RWPE1 (cell line): ENCODE measurements around the gene CHST2.

Source experiments
- CTCF ChIA-PET: fragments of 350-600 bp; sonication (Branson Sonifier 250); formaldehyde crosslinking; extraction: SDS; loops from one replicate; lab custom pipeline; 2021; lab: Yijun Ruan, JAX
- POLR2A ChIA-PET: fragments of 400-600 bp; formaldehyde crosslinking; extraction: SDS; loops from one replicate; lab custom pipeline; 2020; ENCODE audit warnings: antibody characterized with exemption; ENCODE audit not compliant: low non-redundant PET; lab: Yijun Ruan, JAX
- DNase-seq: peaks from one replicate; pipeline ENCODE4 v3.0.0; 2012; ENCODE audit warnings: low spot score
- H3K27ac ChIP-seq: fragments of 450-650 bp; 2 replicates; pipeline ENCODE4 v1.5.1; 2017
- TF ChIP-seq, protein P1 (sequence below): fragments of 450-650 bp; conservative IDR thresholded peaks from 2 replicates; pipeline ENCODE4 v1.5.1; 2017; ENCODE audit warnings: low read depth, mild to moderate bottlenecking

Gene CHST2

DNA sequence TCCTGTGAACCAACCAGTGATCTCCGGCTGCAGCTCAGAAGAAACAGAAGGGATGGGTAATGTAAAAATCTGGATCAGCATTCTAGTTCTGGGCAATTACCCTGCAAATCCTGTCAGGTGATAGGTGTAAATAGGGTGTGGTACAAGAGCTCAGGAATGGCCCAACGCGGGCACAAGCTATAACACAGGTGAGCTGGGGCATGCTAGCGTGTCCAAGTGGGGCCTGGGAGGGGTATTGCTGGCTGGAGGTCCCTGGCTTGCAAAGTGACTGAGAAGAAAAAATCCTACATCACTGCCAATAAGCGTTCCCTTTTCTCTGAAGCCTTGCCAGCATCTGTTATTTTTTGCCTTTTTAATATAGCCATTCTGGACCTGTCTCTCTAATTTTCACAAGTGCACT lies 9.7 kb upstream of the CHST2 start:
- no peak overlapping the region for H3K27ac ChIP-seq
- TF ChIP-seq, protein P1, sequence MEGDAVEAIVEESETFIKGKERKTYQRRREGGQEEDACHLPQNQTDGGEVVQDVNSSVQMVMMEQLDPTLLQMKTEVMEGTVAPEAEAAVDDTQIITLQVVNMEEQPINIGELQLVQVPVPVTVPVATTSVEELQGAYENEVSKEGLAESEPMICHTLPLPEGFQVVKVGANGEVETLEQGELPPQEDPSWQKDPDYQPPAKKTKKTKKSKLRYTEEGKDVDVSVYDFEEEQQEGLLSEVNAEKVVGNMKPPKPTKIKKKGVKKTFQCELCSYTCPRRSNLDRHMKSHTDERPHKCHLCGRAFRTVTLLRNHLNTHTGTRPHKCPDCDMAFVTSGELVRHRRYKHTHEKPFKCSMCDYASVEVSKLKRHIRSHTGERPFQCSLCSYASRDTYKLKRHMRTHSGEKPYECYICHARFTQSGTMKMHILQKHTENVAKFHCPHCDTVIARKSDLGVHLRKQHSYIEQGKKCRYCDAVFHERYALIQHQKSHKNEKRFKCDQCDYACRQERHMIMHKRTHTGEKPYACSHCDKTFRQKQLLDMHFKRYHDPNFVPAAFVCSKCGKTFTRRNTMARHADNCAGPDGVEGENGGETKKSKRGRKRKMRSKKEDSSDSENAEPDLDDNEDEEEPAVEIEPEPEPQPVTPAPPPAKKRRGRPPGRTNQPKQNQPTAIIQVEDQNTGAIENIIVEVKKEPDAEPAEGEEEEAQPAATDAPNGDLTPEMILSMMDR: no peak
- CTCF ChIA-PET: no interaction called here
- POLR2A ChIA-PET: no interaction called here
- DNase-seq: no peak

DNA sequence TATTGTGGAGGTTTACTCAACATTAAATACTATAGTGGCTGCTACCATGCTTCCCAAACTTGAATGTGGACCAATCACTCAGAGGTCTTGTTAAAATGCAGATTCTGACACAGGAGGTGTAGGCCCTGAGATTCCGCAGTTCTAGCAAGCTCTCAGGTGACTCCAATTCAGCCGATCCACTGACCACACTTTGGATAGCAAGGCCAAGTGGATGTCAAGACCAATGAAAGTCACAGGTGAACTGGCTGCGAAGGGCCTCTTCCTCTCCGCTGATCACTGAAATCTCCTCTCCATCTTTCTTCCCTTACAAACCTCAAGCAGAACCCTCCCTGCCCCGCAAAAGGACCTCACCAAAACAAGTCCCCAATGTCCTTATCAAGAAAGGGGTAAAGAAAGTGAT lies 9.2 kb upstream of the CHST2 start:
- CTCF ChIA-PET: no interaction called here
- H3K27ac ChIP-seq: no peak overlapping the region
- POLR2A ChIA-PET: no interaction called here
- TF ChIP-seq, protein P1: no peak
- DNase-seq: no peak

- CTCF ChIA-PET: no interaction called here
- peak overlapping the region; percentile 70; the same call in 1 of the 2 replicates for H3K27ac ChIP-seq
Measured at GRCh38 chr3:143118630-143119008, 952 bp upstream of the CHST2 start.

DNA sequence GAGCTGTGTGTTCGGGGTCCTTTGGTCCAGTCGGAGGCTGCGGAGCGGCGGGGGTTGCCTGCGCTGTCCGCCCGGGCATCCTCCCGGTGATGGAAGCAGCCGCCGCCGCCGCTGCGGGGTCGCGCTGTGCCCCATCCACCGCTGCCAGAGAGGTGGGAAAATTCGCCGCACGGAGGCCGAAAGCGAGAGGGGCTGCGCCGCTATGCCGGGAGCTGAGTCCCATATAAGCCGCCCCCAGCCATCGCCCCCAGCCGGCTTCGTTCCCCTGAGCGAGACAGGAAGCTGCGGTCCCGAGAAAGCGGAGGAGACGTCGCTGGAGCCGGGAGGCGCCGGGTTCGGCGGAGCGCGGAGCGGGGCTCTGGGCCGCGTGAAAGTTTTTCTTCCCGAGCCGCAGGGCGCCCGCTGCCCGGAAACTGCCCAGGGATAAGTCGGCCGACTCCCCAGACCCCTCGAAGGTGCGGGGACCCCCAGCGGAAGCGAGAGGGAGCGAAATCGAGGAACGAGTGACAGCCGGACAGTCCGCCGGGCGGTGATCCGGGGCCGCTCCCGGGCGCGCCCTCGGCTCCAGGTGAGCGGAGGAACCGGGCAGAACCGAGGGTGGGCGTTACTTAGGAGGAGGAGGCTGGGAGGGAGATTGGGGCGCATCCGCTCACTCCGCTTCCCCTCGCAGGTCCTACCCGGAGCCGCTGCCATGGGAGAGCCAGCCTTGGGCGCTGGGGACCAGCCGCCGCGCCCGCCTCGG lies 574 bp downstream of the CHST2 start:
- TF ChIP-seq, protein P1: no peak
- H3K27ac ChIP-seq: peak overlapping the region; percentile 70
- ChIA-PET CTCF (interaction anchor here (0.5 to 0.6 kb wide), 2 partner anchors 27 to 63 kb away, joined by 3 read pairs; no protein-coding TSS in a partner anchor), POLR2A (no interaction called here)
- DNase-seq: peak; percentile 30

More at GRCh38 chr3:143118630-143119008, 952 bp upstream of the CHST2 start:
- TF ChIP-seq, protein P1: no peak
- no peak for DNase-seq
- POLR2A ChIA-PET: no interaction called here

DNA sequence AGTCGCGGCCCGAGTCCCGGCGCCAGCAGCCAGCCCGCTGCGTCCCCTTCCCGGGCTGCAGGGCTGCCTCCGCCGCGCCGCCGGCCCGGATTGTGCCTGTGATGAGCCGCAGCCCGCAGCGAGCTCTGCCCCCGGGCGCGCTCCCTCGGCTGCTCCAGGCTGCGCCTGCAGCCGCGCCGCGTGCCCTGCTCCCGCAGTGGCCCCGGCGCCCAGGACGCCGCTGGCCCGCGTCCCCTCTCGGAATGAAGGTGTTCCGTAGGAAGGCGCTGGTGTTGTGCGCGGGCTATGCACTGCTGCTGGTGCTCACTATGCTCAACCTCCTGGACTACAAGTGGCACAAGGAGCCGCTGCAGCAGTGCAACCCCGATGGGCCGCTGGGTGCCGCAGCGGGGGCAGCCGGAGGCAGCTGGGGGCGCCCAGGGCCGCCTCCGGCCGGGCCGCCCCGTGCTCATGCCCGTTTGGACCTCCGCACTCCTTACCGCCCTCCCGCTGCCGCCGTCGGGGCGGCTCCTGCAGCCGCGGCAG lies 1.2 kb downstream of the CHST2 start:
- POLR2A ChIA-PET: no interaction called here
- no peak overlapping the region for H3K27ac ChIP-seq
- DNase-seq: peak; percentile 29

More for the DNA sequence above, 1.2 kb downstream of the CHST2 start:
- TF ChIP-seq, protein P1: peak; percentile 38; the same call in 1 of the 2 replicates
- CTCF ChIA-PET: interaction anchor here (0.5 to 0.8 kb wide), 3 partner anchors 15 to 80 kb away, joined by 3 read pairs; no protein-coding TSS in a partner anchor
